ENCODE results near the gene PNPLA6. TPM values are rescaled to one million over a fixed set of nuclear protein-coding genes. Genes with fewer than 3 reads are reported as not detected.

Gene PNPLA6
- total and polyA plus RNA-seq, 2 of the 8 experiments (the other 6 are each of a cell fraction or from before 2014, with no cell fraction given): 55.1 to 121 TPM

GRCh38 chr19:7524523-7524922, 11.0 kb upstream of the PNPLA6 start:
- Histone ChIP-seq H4K5ac (ENCODE audit: insufficient read length, low read depth, low read length) (no peak overlapping the region), H2AFZ (ENCODE audit: low read length) (no peak overlapping the region), H3K4me1 (replicated peaks in 1 of 4; ENCODE audit: control insufficient read depth in 3 of 4, insufficient read depth in 4 of 4, low read length in 3 of 4) (peaks cover 0 to 5% (median 1%) of the 10 kb centered on the region in 4 experiments; a peak in 1 of 7 replicates), H3K79me2 (ENCODE audit: control insufficient read depth in 1 of 2, insufficient read depth in 2 of 2, low read length in 2 of 2) (no peaks in the 10 kb centered on the region), H3K27me3 (replicated peaks in 1 of 4; ENCODE audit: control insufficient read depth in 3 of 4, extremely low read depth in 1 of 4, insufficient read depth in 3 of 4, low read length in 3 of 4) (no peaks in the 10 kb centered on the region), H4K20me1 (replicated peaks in 1 of 2; ENCODE audit: control insufficient read depth in 1 of 2, insufficient read depth in 2 of 2, low read length in 2 of 2) (peaks cover 2 to 4% of the 10 kb centered on the region in 2 experiments), H3K18ac (ENCODE audit: extremely low read depth, low read length) (no peak overlapping the region), H2BK120ac (replicated peaks; ENCODE audit: low read depth, low read length) (no peak overlapping the region), H3K4ac (replicated peaks; ENCODE audit: insufficient read length, low read depth, low read length) (no peak overlapping the region), H3K23me2 (ENCODE audit: low read depth, low read length) (peaks cover 10% of the 10 kb centered on the region; the same call in 1 of the 2 replicates), H3K79me1 (ENCODE audit: low read depth, low read length) (peaks cover 2% of the 10 kb centered on the region; the same call in 1 of the 2 replicates), H3K4me2 (ENCODE audit: insufficient read depth in 1 of 2, low read depth in 2 of 2, low read length in 2 of 2) (no peak overlapping the region), H2BK20ac (ENCODE audit: low read length) (no peak overlapping the region), H4K91ac (replicated peaks; ENCODE audit: insufficient read length, low read length) (no peak overlapping the region), H3K56ac (replicated peaks; ENCODE audit: insufficient read length, low read depth, low read length) (no peak overlapping the region), H3K9ac (replicated peaks in 1 of 4; ENCODE audit: extremely low read depth in 1 of 4, low read depth in 3 of 4, low read length in 3 of 4) (no peak overlapping the region; a peak in 1 of 7 replicates), H2BK12ac (ENCODE audit: low read depth, low read length) (no peak overlapping the region), H3K14ac (ENCODE audit: insufficient read length) (no peak overlapping the region), H2BK5ac (ENCODE audit: low read depth, low read length) (no peak overlapping the region), H2AK5ac (ENCODE audit: low read depth, low read length) (no peak overlapping the region), H3K9me3 (ENCODE audit: insufficient read depth in 2 of 2, low read depth in 1 of 2, low read length in 1 of 2) (no peaks in the 10 kb centered on the region), H4K8ac (ENCODE audit: extremely low read depth, insufficient read depth, low read length) (no peak overlapping the region), H3K27ac (ENCODE audit: low read depth, low read length) (no peak overlapping the region), H3K4me3 (ENCODE audit: extremely low read depth in 1 of 4, insufficient read depth in 2 of 4, low read depth in 3 of 4, low read length in 4 of 4) (no peak overlapping the region), H2BK15ac (ENCODE audit: low read length) (no peak overlapping the region), H3K23ac (ENCODE audit: insufficient read length) (no peak overlapping the region), H3K36me3 (ENCODE audit: control insufficient read depth in 2 of 4, insufficient read depth in 4 of 4, low read length in 3 of 4) (peaks cover 0 to 7% (median under 1%) of the 10 kb centered on the region in 4 experiments; a peak in 3 of 8 replicates)
- FAIRE-seq (no peak), DNase-seq (ENCODE audit: low read depth in 1 of 2, low spot score in 2 of 2) (no peak)
- CTCF ChIA-PET (ENCODE audit: partially characterized antibody): interaction anchor here (0.8 to 2.8 kb wide), 3 partner anchors 10 to 141 kb away, joined by 3 to 11 read pairs (median 3); a partner anchor contains a TSS
- POLR2A ChIA-PET (ENCODE audit: partially characterized antibody): interaction anchor here (1.1 kb wide), 1 partner anchor 10 kb away, joined by 6 read pairs; no protein-coding TSS in a partner anchor
- WGBS, 2 experiments (ENCODE audit: extremely low coverage in 1 of 2, insufficient coverage in 1 of 2, insufficient read length in 1 of 2, insufficient replicate concordance in 2 of 2, low coverage in 1 of 2, low lambda C conversion rate in 2 of 2, missing lambda C conversion rate in 1 of 2): 80% methylated on average over 5 of the region's 5 CpGs; no CpG with 5 or more reads in 1 of the 2 experiments
- TF ChIP-seq SP4 (IDR thresholded peaks at IDR 0.05; ENCODE audit: low read length) (no peak), SP1 (IDR thresholded peaks at IDR 0.05; ENCODE audit: low read depth, low read length) (no peak), TBP (IDR thresholded peaks at IDR 0.05; ENCODE audit: low read depth, low read length) (no peak), HDAC6 (IDR thresholded peaks at IDR 0.05; ENCODE audit: low read depth, low read length) (no peak)
- TF ChIP-seq, protein P1, sequence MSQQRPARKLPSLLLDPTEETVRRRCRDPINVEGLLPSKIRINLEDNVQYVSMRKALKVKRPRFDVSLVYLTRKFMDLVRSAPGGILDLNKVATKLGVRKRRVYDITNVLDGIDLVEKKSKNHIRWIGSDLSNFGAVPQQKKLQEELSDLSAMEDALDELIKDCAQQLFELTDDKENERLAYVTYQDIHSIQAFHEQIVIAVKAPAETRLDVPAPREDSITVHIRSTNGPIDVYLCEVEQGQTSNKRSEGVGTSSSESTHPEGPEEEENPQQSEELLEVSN (IDR thresholded peaks at IDR 0.05): no peak

All from H1 (cell line).